Astrocyte of the cerebellum (primary cell): Measurements from ENCODE around the gene EXOC7.
"Not testable (repeated sequence)": the region's sequence is repeated elsewhere in the genome, so short reads cannot be mapped to it uniquely, and the experiment has no call there.

Experiments
- DNase-seq: peaks from one replicate; pipeline ENCODE4 v3.0.0-alpha.2; 2011; ENCODE audit warnings: low read depth
- H3K4me3 ChIP-seq: 2 replicates; pipeline ENCODE4 v1.5.1; 2011; ENCODE audit warnings: mild to moderate bottlenecking, low read depth, low read length, moderate library complexity
- in situ Hi-C: cut with HindIII; loops from 2 replicates; pipeline ENCODE4 v1.10.0; 2017; ENCODE audit warnings: low sequenced_read_pairs
- TF ChIP-seq, protein P1 (sequence below): IDR thresholded peaks from 2 replicates; pipeline ENCODE4 v1.5.1; 2012; ENCODE audit warnings: low read length, low read depth, moderate library complexity, mild to moderate bottlenecking; ENCODE audit errors: missing control alignments

EXOC7 gene

DNA sequence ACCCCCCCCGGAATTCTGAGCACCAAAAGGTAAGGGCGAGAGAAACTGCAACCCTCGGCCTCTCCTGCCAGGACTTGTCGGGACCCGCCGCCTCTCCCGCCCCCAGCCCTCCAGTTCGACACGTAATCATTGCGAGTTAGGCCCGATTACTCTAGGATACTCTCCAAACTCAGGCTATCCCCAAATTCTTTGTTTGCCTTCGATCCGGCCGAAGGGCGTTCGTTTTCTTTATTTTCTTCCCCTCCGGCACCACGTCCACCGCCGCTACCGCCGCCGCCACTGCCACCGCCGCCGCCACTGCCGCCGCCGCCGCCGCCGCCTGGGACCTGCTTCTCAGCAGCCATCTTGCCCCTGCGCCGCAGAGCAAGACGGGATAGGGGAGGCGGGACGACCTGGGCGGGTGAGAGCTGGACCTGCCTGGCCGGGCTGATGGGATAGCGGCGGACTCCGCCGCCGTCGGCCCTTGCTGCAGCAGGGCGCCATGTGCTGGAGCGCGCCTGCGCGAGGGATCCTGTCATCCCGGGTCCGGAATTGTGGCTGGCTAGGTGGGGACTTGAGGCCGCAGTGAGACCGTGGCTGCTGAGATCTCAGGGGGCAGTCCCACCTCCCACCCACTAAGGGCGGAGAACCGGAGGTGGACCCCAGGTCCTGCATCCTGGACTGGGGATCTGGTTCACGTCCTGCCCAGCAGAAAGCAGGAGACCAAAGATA, 31.3 kb downstream of the EXOC7 start, which contains the start of gene SRP68:
Gene SRP68, minus strand, starts transcription at position 370 of the 711 bp plus-strand sequence. Its CDS starts 26 bp downstream, at position 344.
- TF ChIP-seq, protein P1, sequence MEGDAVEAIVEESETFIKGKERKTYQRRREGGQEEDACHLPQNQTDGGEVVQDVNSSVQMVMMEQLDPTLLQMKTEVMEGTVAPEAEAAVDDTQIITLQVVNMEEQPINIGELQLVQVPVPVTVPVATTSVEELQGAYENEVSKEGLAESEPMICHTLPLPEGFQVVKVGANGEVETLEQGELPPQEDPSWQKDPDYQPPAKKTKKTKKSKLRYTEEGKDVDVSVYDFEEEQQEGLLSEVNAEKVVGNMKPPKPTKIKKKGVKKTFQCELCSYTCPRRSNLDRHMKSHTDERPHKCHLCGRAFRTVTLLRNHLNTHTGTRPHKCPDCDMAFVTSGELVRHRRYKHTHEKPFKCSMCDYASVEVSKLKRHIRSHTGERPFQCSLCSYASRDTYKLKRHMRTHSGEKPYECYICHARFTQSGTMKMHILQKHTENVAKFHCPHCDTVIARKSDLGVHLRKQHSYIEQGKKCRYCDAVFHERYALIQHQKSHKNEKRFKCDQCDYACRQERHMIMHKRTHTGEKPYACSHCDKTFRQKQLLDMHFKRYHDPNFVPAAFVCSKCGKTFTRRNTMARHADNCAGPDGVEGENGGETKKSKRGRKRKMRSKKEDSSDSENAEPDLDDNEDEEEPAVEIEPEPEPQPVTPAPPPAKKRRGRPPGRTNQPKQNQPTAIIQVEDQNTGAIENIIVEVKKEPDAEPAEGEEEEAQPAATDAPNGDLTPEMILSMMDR, result no peak
- peak; percentile 67 for DNase-seq
- peak within 1 kb of the TSS; percentile 77 for H3K4me3 ChIP-seq
- in situ Hi-C loops, result no loop called here

DNA sequence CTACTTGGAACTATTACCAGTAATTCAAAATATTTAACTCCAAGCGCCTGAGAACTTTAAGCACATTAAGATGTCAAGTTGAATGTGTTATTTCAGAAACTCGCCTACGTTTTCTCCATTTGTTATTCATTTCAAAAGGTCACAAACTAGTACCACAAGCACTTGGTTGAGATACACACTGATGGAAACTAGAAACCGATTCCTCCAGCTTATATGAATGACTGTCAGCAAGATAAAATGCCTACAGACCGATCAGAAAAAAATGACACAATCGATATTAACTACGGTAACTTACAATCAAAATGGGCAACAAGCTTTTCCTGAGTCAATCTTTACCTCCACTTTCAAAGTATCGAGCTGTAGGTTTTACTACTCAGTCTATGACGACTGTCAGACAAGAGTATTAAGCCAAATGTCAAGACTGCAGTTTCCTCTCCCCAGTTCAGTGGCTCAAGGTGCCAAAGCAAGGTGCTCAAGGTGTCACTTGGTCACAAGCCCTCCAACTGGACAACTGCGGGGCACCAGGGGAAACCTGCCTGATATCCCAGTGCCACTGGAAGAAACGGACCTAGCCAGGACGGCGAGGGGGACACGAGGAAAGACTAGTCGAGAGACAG, 31.9 kb downstream of the EXOC7 start:
- peak overlapping the region; percentile 77 for H3K4me3 ChIP-seq
- DNase-seq, result no peak
- in situ Hi-C loops, result no loop called here
- TF ChIP-seq, protein P1, result no peak

DNA sequence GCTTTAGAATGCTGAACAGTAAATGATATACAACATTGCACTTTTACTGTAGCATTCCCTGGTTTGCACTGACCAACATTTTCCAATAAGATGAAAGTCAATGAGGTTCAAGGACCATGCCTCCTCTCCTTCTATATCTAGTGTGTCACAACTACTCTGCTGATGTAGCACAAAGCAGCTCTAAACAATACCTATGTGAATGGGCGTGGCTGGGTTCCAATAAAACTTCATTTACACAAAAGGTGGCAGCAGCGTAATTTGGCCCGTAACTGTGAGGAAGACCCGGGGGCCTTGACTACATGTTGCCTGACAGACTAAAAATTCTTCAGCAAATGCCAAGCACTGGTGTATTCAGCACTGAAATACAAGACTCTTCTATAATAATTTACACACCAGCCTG, 37.8 kb downstream of the EXOC7 start:
- H3K4me3 ChIP-seq, result no peak overlapping the region
- TF ChIP-seq, protein P1, result no peak
- in situ Hi-C loops, result no loop called here
- DNase-seq, result no peak

DNA sequence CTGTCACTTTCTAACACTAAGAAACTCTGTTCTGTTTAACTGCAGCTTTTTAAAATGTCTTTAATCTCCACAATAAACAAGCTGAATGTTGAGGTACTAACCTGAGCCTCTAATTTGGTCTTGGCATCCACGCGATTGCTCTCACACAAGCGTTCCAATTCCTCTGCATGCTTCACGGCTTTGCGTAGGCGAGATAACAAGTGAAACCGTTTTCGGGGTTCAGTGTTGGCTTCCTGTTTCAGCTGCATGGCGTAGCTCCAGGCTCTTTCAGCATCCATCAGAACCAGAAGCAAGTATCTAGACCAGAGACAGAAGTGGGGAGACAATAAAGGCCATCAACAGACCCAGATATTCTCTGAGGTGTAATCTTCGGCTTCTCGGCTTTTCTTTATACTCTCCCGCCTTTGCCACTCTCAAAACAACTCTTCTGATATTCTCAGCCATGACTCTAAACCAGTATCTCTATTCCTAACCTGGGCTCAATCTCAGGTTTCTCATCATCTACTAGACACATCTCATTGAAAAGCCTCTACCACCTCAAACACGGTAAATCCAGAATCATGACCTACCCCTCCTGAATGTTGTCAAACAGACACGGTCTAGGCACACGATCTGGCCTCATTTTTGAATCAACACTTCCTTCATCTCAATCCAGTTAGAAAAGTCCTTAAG, 39.6 kb downstream of the EXOC7 start:
- no peak overlapping the region for H3K4me3 ChIP-seq
- no peak for DNase-seq
- TF ChIP-seq, protein P1, result no peak
- in situ Hi-C loops, result no loop called here

DNA sequence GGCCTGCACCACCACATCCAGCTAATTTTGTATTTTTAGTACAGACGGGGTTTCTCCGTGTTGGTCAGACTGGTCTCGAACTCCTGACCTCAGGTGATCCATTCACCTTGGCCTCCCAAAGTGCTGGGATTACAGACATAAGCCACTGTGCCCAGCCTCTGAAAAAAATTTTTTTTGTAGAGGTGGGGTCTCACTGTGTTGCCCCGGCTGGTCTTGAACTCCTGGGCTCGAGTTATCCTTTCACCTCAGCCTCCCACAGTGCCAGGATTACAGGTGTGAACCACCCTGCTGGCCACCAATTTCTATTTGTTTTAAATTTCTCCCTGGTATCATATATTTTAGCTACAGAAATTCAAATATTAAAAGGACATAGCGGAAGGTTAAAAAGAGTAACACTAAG, 45.3 kb downstream of the EXOC7 start:
- in situ Hi-C loops, DNase-seq, H3K4me3 ChIP-seq: not testable (repeated sequence)

DNA sequence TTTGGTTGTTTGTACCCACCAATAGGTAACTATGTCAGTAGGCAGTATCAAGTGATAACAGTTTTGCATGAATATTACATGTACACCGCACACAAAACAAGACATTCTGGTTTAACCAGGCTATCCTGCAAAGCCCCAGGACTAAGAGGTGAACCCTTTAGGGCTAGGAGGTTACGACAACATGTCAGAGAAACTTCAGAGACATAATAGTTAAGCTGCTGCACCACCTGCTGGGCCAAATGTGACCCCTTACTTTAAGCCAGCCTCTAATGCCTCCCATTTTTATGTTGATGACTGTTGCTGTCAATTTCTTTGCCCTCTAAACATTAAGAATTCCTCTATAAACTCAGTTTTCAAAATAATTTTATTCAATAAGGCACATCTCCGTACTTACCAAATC, 46.7 kb downstream of the EXOC7 start:
- TF ChIP-seq, protein P1, result no peak
- no peak for DNase-seq
- no peak overlapping the region for H3K4me3 ChIP-seq
- in situ Hi-C loops, result no loop called here

DNA sequence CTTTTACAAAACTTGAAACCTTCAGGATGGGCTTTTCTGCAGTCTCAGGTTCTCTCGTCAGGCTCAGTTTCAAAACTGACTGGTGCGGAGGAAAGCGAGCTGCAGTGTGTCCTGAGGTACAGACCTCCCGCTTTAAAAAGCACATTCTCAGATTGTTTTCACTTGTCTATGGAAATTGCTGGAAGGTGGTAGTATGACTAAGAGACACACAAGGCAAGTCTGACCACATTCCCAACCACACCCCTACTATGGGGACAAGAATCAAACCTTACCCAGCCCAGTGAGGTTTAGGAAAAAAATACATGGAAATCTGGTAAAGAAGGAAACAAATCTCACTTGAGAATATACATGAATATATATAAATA, 49.5 kb downstream of the EXOC7 start:
- in situ Hi-C loops, result no loop called here
- DNase-seq, result no peak
- H3K4me3 ChIP-seq, result no peak overlapping the region
- TF ChIP-seq, protein P1, result no peak
